Right lobe of liver (tissue), 6 donors: ENCODE results near the gene FOXB1. TPM values are rescaled to one million over a fixed set of nuclear protein-coding genes. Genes with fewer than 3 reads are reported as not detected.

ENCODE experiments used
- ATAC-seq, 4 donors: fragments of 200-7000 bp; cut with Tn5 transposase; one replicate each; pipeline ENCODE4 v1.9.1; 2020; ENCODE audit warnings: mild to moderate bottlenecking in 4 of 4, moderate library complexity in 4 of 4
- DNase-seq, 3 donors: peaks; one replicate each; pipeline ENCODE4 v3.0.0-alpha.2; 2020
- H3K27ac ChIP-seq, 3 donors: fragments of 200-600 bp; one replicate each; pipeline ENCODE4 v1.8.0; 2022
- H3K27me3 ChIP-seq, 2 donors: fragments of 200-600 bp; one replicate each; pipeline ENCODE4 v1.8.0; 2022
- H3K36me3 ChIP-seq, 4 donors: fragments of 200-600 bp; sonication (generic) in 1 of 4; one replicate each; pipeline versions ENCODE4 v1.5.1 to v1.8.0; 2017 to 2022; ENCODE audit warnings: control low read depth in 1 of 4
- H3K4me1 ChIP-seq, 4 donors: fragments of 200-600 bp; sonication (generic) in 1 of 4; one replicate each; pipeline versions ENCODE4 v1.5.1 to v1.8.0; 2017 to 2022; ENCODE audit warnings: control low read depth in 1 of 4
- H3K4me3 ChIP-seq, 3 donors: fragments of 200-600 bp; one replicate each; pipeline ENCODE4 v1.8.0; 2022
- H3K9me3 ChIP-seq, 4 donors: fragments of 200-600 bp; sonication (generic) in 1 of 4; one replicate each; pipeline versions ENCODE4 v1.5.1 to v1.8.0; 2017 to 2022; ENCODE audit warnings: control low read depth in 1 of 4
- CTCF ChIP-seq, 4 donors: fragments of 200-600 bp in 3 of 4; fragments of 450-650 bp in 1 of 4; IDR thresholded peaks; one replicate each; pipeline versions ENCODE4 v1.5.1 to v1.8.0; 2016 to 2022; ENCODE audit warnings: antibody characterized with exemption in 4 of 4, mild to moderate bottlenecking in 2 of 4
- POLR2A ChIP-seq: fragments of 450-650 bp; IDR thresholded peaks from one replicate; pipeline ENCODE4 v1.6.1; 2017; ENCODE audit warnings: antibody characterized with exemption, mild to moderate bottlenecking
- WGBS: methylation state at CpG from one replicate; pipeline ENCODE4 v1.1.6; 2018; ENCODE audit warnings: low coverage, low lambda C conversion rate; ENCODE audit not compliant: insufficient coverage; ENCODE audit errors: missing lambda C conversion rate; 5-methylcytosine and 5-hydroxymethylcytosine counted together
- intact Hi-C, 2 donors: fragments of 100-400 bp; cut with DNase I; formaldehyde crosslinking; loops; one replicate each; pipeline versions ENCODE4 v1.11.2 to v1.14.1; 2022
- total RNA-seq, 6 experiments: library from RNA; depleted of rRNA in 2 of 6; stranded (reverse); fragments of >200 nt in 2 of 6; fragmentation: NEBNext Ultra II Directional in 3 of 6; extraction: Animal tissue kit (Norgen Biotek cat#: 25700) in 3 of 6; gene quantifications; one replicate each; pipeline versions ENCODE4 v1.1.0 to v1.2.4, GENCODE V29; 2016 to 2023
- donor health status: DM: no; HTN: yes; CAD: no.
- donor health status: DM: no; HTN: no; CAD: no.
- donor health status: DM: no; HTN: no; CAD: no.
- donor health status: DM: no; HTN: yes; CAD: no.
- donor health status: DM: no; HTN: yes; CAD: no.

FOXB1 gene
- total RNA-seq, 6 experiments from 2014 or later: not detected

GRCh38 chr15:60043744-60044435, 39.8 kb downstream of the FOXB1 start:
- no peaks in the 10 kb centered on the region for H3K4me1 ChIP-seq
- WGBS: 84% methylated on average over 8 of the region's 8 CpGs
- ATAC-seq: no peak
- TF ChIP-seq POLR2A: no peak
- no peak for TF ChIP-seq CTCF (IDR thresholded peaks at IDR 0.05)
- no peaks in the 10 kb centered on the region for H3K27me3 ChIP-seq
- intact Hi-C loops: no loop called here
- no peak overlapping the region for H3K4me3 ChIP-seq
- no peak overlapping the region for H3K27ac ChIP-seq
- DNase-seq: no peak
- no peaks in the 10 kb centered on the region for H3K36me3 ChIP-seq
- H3K9me3 ChIP-seq: no peaks in the 10 kb centered on the region

GRCh38 chr15:60044636-60045270, 40.6 kb downstream of the FOXB1 start:
- H3K4me3 ChIP-seq: no peak overlapping the region
- no peaks in the 10 kb centered on the region for H3K4me1 ChIP-seq
- no peaks in the 10 kb centered on the region for H3K27me3 ChIP-seq
- DNase-seq (no peak), ATAC-seq (no peak)
- H3K27ac ChIP-seq: no peak overlapping the region
- TF ChIP-seq POLR2A (no peak), CTCF (IDR thresholded peaks at IDR 0.05) (no peak)
- no peaks in the 10 kb centered on the region for H3K36me3 ChIP-seq
- intact Hi-C loops: no loop called here
- 46% methylated on average over 5 of the region's 5 CpGs for WGBS
- H3K9me3 ChIP-seq: peaks cover 0 to 3% (median 0%) of the 10 kb centered on the region in 4 donors

- Histone ChIP-seq H3K9me3 (peaks cover 0 to 12% (median 0%) of the 10 kb centered on the region in 4 donors), H3K36me3 (no peaks in the 10 kb centered on the region), H3K4me1 (no peaks in the 10 kb centered on the region), H3K27ac (no peak overlapping the region), H3K4me3 (no peak overlapping the region), H3K27me3 (no peaks in the 10 kb centered on the region)
- intact Hi-C loops: no loop called here
- no peak for TF ChIP-seq POLR2A
- no peak for TF ChIP-seq CTCF (IDR thresholded peaks at IDR 0.05)
- DNase-seq (no peak), ATAC-seq (no peak)
- 25% methylated on average over 1 of the region's 1 CpG for WGBS
These were observed 43.6 kb downstream of the FOXB1 start for GRCh38 chr15:60047701-60048100.

GRCh38 chr15:60049948-60050347, 45.8 kb downstream of the FOXB1 start:
- TF ChIP-seq POLR2A: no peak
- no peak for TF ChIP-seq CTCF (IDR thresholded peaks at IDR 0.05)
- intact Hi-C loops: no loop called here
- Histone ChIP-seq H3K4me1 (no peaks in the 10 kb centered on the region), H3K4me3 (no peak overlapping the region), H3K27ac (no peak overlapping the region), H3K36me3 (no peaks in the 10 kb centered on the region), H3K9me3 (peaks cover 0 to 12% (median 0%) of the 10 kb centered on the region in 4 donors), H3K27me3 (no peaks in the 10 kb centered on the region)
- DNase-seq (no peak), ATAC-seq (no peak)
- 78% methylated on average over 1 of the region's 1 CpG for WGBS
